GM23338 (cell line): ENCODE results near the gene PNPO.

ENCODE experiments used
- JUNB ChIP-seq: IDR thresholded peaks from one replicate; pipeline ENCODE4 v1.6.1; 2016; ENCODE audit warnings: antibody characterized with exemption; ENCODE audit not compliant: unreplicated experiment
- POLR2AphosphoS5 ChIP-seq: IDR thresholded peaks from 2 replicates; pipeline ENCODE4 v1.6.1; 2016; ENCODE audit warnings: antibody characterized with exemption, low read depth
- ZNF331 ChIP-seq: fragments of 250-450 bp; sonication (Bioruptor Pico); IDR thresholded peaks from 2 replicates; pipeline ENCODE4 v1.5.0; 2020; ENCODE audit warnings: low read depth, mild to moderate bottlenecking, moderate library complexity
- TF ChIP-seq, protein P1 (sequence below), 2 experiments: fragments of 200-600 bp in 1 of 2; sonication (generic) in 1 of 2; conservative IDR thresholded peaks; 2 replicates each; pipeline versions ENCODE4 v1.5.1 to v1.6.1; 2016 to 2017; ENCODE audit warnings: antibody characterized with exemption in 2 of 2, low read depth in 2 of 2, mild to moderate bottlenecking in 2 of 2, moderate library complexity in 1 of 2
- TF ChIP-seq, protein P2 (sequence below): IDR thresholded peaks from 2 replicates; pipeline ENCODE4 v1.6.1; 2016; ENCODE audit warnings: antibody characterized with exemption

DNA sequence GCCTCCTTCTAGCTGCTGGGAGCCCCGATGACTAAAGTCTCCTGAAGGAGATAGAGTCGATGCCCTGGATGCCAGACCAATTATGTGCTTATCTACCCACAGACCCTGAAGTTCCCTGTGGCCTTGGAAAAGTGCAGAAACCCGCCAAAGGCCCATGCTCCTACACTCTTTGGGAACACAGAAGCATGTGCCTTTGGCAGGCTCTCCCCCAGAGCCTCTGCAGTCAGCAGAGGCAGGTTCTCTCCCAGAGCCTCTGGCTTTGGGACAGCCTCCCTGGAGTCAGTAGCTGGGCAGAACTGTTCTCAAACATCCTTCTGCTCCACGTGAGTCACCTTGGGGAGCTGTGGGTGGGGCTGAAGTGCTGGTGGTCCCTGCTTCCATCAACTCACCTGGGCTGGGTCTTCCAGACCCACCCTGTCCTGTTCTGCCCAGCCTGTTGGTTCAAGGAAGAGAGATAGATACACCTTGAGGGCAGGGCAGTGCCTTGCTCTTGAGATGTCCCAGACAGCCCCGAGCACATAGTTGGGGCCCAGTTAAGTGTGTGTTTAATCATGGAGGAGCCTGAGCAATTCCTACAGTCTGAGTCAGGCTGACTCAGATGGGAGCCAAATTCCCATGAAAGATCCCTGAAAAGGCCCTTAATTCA is 26.4 kb downstream of the PNPO start:
- TF ChIP-seq, protein P1, sequence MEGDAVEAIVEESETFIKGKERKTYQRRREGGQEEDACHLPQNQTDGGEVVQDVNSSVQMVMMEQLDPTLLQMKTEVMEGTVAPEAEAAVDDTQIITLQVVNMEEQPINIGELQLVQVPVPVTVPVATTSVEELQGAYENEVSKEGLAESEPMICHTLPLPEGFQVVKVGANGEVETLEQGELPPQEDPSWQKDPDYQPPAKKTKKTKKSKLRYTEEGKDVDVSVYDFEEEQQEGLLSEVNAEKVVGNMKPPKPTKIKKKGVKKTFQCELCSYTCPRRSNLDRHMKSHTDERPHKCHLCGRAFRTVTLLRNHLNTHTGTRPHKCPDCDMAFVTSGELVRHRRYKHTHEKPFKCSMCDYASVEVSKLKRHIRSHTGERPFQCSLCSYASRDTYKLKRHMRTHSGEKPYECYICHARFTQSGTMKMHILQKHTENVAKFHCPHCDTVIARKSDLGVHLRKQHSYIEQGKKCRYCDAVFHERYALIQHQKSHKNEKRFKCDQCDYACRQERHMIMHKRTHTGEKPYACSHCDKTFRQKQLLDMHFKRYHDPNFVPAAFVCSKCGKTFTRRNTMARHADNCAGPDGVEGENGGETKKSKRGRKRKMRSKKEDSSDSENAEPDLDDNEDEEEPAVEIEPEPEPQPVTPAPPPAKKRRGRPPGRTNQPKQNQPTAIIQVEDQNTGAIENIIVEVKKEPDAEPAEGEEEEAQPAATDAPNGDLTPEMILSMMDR (conservative IDR thresholded peaks at IDR 0.05; ENCODE audit: low read depth in 2 of 2), result no peak
- TF ChIP-seq, protein P2, sequence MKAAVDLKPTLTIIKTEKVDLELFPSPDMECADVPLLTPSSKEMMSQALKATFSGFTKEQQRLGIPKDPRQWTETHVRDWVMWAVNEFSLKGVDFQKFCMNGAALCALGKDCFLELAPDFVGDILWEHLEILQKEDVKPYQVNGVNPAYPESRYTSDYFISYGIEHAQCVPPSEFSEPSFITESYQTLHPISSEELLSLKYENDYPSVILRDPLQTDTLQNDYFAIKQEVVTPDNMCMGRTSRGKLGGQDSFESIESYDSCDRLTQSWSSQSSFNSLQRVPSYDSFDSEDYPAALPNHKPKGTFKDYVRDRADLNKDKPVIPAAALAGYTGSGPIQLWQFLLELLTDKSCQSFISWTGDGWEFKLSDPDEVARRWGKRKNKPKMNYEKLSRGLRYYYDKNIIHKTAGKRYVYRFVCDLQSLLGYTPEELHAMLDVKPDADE, result no peak
- no peak for TF ChIP-seq JUNB
- no peak for TF ChIP-seq POLR2AphosphoS5
- TF ChIP-seq ZNF331 (CRISPR knock-in tag), result no peak
